Ascending aorta (tissue), 2 donors: Measurements from ENCODE around the gene EHMT1. TPM values are rescaled to one million over a fixed set of nuclear protein-coding genes. Genes with fewer than 3 reads are reported as not detected.

Experiments
- DNase-seq, 2 donors: peaks; one replicate each; pipeline ENCODE4 v3.0.0-alpha.2; 2019; ENCODE audit warnings: low spot score in 2 of 2
- H3K27ac ChIP-seq, 2 donors: fragments of 200-600 bp; sonication (generic); one replicate each; pipeline ENCODE4 v1.5.1; 2016 to 2017; ENCODE audit warnings: mild to moderate bottlenecking in 1 of 2
- H3K27me3 ChIP-seq: fragments of 200-600 bp; sonication (generic); one replicate; pipeline ENCODE4 v1.5.1; 2017
- H3K36me3 ChIP-seq, 2 donors: fragments of 200-600 bp; sonication (generic); one replicate each; pipeline ENCODE4 v1.5.1; 2016
- H3K4me1 ChIP-seq, 2 donors: fragments of 200-600 bp; sonication (generic); one replicate each; pipeline ENCODE4 v1.5.1; 2016 to 2017; ENCODE audit warnings: mild to moderate bottlenecking in 1 of 2
- H3K4me3 ChIP-seq, 2 donors: fragments of 200-600 bp; sonication (generic); one replicate each; pipeline ENCODE4 v1.5.1; 2016 to 2017; ENCODE audit warnings: mild to moderate bottlenecking in 1 of 2
- H3K9me3 ChIP-seq, 2 donors: fragments of 200-600 bp; sonication (generic); one replicate each; pipeline ENCODE4 v1.5.1; 2016
- CTCF ChIP-seq, 3 experiments: fragments of 200-600 bp in 2 of 3; fragments of 450-650 bp in 1 of 3; sonication (generic) in 2 of 3; IDR thresholded peaks; one replicate each; pipeline ENCODE4 v1.5.1; 2016 to 2019; ENCODE audit warnings: antibody characterized with exemption in 3 of 3, mild to moderate bottlenecking in 1 of 3, moderate library complexity in 1 of 3
- intact Hi-C: fragments of 100-400 bp; cut with DNase I; formaldehyde crosslinking; loops from one replicate; pipeline ENCODE4 v1.15.1; 2023
- total RNA-seq: library from RNA; depleted of rRNA; stranded (reverse); fragments of >200 nt; gene quantifications from one replicate; pipeline ENCODE4 v1.1.0, GENCODE V29; 2016

The EHMT1 gene
- total RNA-seq, 1 donor from 2014 or later: 49.9 TPM

DNA sequence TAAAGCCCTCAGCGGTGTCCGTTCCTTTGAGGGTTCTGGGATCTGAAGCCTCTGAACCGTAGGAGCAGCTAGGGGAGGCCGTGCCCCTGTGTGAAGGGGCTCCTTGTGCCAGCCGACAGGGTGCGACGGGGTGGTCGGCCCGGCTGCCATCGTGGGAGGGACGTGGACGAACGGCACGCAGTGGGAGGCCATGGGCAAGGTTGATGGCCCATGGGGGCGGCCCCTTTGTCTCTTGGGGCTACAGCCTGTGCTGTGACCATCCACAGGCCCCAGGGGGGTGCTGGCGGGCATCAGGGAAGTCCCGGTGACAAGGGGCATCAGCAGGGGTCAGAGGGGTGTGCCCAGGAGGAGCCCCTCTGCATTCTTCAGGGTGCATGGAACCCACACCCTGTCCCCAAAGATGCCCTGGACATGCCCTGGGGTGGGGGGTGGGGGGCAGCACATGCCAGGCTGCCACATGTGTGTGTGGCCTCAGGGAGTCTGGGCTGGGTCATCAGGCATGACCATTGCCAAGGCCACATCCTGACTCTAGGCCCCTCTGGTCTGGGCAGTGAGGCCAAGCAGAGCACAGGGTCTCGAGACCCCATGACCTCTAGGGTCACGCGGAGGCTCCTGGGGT lies 209.2 kb downstream of the EHMT1 start:
- Histone ChIP-seq H3K27ac (no peak overlapping the region), H3K27me3 (no peaks in the 10 kb centered on the region), H3K4me1 (no peaks in the 10 kb centered on the region), H3K36me3 (peaks cover 34 to 73% of the 10 kb centered on the region in 2 donors), H3K9me3 (no peaks in the 10 kb centered on the region), H3K4me3 (no peak overlapping the region)
- intact Hi-C loops: no loop called here
- DNase-seq: no peak
- TF ChIP-seq CTCF (IDR thresholded peaks at IDR 0.05): no peak

DNA sequence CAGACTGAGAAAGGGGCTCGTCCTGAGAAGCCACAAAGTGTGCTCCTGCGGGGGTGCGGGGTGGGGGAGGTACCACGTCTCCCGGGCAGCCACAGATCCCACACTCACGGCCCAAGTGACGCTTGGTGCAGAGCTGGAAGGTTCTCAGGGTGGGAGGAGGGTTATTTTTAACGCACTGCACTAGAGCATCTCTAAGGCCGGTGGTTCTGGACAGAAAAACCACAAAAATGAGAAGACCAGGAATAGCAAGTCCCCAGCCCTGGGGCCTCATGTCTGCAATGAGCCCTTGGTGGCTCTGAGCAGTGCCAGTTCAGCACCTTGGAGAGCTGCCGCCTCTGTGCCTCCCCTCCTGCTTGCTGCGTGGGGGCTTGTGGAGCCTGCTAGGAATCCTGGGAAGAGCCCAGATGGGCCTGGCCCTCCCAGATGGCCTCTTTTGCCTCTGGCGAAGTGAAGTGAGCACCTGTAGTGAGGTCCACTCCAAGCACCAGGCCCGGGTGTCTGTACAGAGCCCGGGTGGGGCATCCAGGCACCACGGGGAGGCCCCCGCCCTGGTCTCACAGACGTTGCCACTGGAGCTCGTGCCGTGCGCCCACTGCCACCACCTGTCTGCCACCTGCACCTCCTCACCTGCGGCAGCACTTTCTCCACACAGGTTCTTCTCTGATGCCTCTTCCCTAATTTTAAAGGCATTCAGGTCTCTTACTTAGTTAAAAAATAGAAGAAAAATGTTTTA lies 209.9 kb downstream of the EHMT1 start:
- TF ChIP-seq CTCF (IDR thresholded peaks at IDR 0.05): no peak
- H3K27me3 ChIP-seq: no peaks in the 10 kb centered on the region
- DNase-seq: no peak
- intact Hi-C loops: no loop called here
- peaks cover 41 to 78% of the 10 kb centered on the region in 2 donors for H3K36me3 ChIP-seq
- no peaks in the 10 kb centered on the region for H3K4me1 ChIP-seq
- no peak overlapping the region for H3K4me3 ChIP-seq
- H3K27ac ChIP-seq: no peak overlapping the region
- H3K9me3 ChIP-seq: no peaks in the 10 kb centered on the region

- Histone ChIP-seq H3K4me3 (no peak overlapping the region), H3K4me1 (no peaks in the 10 kb centered on the region), H3K36me3 (peaks cover 49 to 78% of the 10 kb centered on the region in 2 donors), H3K27ac (no peak overlapping the region), H3K9me3 (no peaks in the 10 kb centered on the region), H3K27me3 (no peaks in the 10 kb centered on the region)
- TF ChIP-seq CTCF (IDR thresholded peaks at IDR 0.05): no peak
- intact Hi-C loops: no loop called here
- no peak for DNase-seq
Measured at GRCh38 chr9:137829260-137829996, 210.6 kb downstream of the EHMT1 start.

GRCh38 chr9:137832191-137832700 lies 213.4 kb downstream of the EHMT1 start:
- H3K27ac ChIP-seq: no peak overlapping the region
- H3K27me3 ChIP-seq: no peaks in the 10 kb centered on the region
- no peaks in the 10 kb centered on the region for H3K9me3 ChIP-seq
- no peak for TF ChIP-seq CTCF (IDR thresholded peaks at IDR 0.05)
- no peaks in the 10 kb centered on the region for H3K4me1 ChIP-seq
- no peak overlapping the region for H3K4me3 ChIP-seq
- no peak for DNase-seq
- intact Hi-C loops: no loop called here
- H3K36me3 ChIP-seq: peaks cover 51 to 76% of the 10 kb centered on the region in 2 donors

- peaks cover 44 to 76% of the 10 kb centered on the region in 2 donors for H3K36me3 ChIP-seq
- H3K27ac ChIP-seq: no peak overlapping the region
- no peak for DNase-seq
- no peaks in the 10 kb centered on the region for H3K9me3 ChIP-seq
- no peaks in the 10 kb centered on the region for H3K4me1 ChIP-seq
- H3K27me3 ChIP-seq: no peaks in the 10 kb centered on the region
- intact Hi-C loops: no loop called here
- TF ChIP-seq CTCF (IDR thresholded peaks at IDR 0.05): no peak
- H3K4me3 ChIP-seq: no peak overlapping the region
Measured at GRCh38 chr9:137832830-137833590, 214.2 kb downstream of the EHMT1 start.
